HFFc6 (cell line): ENCODE results near the gene CSMD2. TPM values are rescaled to one million over a fixed set of nuclear protein-coding genes. Genes with fewer than 3 reads are reported as not detected.

Source experiments
- DNase-seq: peaks from one replicate; pipeline ENCODE4 v3.0.0-alpha.2; 2018
- H3K27ac Mint-ChIP-seq: 2 replicates; pipeline ENCODE4 v1.8.0; 2020; ENCODE audit warnings: mild to moderate bottlenecking, mixed read lengths
- H3K27me3 Mint-ChIP-seq: 2 replicates; pipeline ENCODE4 v1.8.0; 2021; ENCODE audit warnings: mild to moderate bottlenecking, moderate library complexity, mixed read lengths; ENCODE audit not compliant: insufficient read depth
- H3K36me3 Mint-ChIP-seq: 2 replicates; pipeline ENCODE4 v1.8.0; 2021; ENCODE audit warnings: low read depth, mixed read lengths
- H3K4me1 Mint-ChIP-seq: 2 replicates; pipeline ENCODE4 v1.8.0; 2020; ENCODE audit warnings: low read depth, mixed read lengths
- H3K4me3 Mint-ChIP-seq: 2 replicates; pipeline ENCODE4 v1.8.0; 2020; ENCODE audit warnings: mild to moderate bottlenecking, moderate library complexity, mixed read lengths
- H3K9me3 Mint-ChIP-seq: 2 replicates; pipeline ENCODE4 v1.8.0; 2020; ENCODE audit warnings: mild to moderate bottlenecking, mixed read lengths
- CTCF ChIP-seq: fragments of 200-600 bp; sonication (generic); IDR thresholded peaks from 2 replicates; pipeline ENCODE4 v1.5.0; 2021; ENCODE audit warnings: antibody characterized with exemption, mild to moderate bottlenecking
- total RNA-seq, 6 experiments: library from RNA; stranded (reverse); fragmentation: NEBNext Ultra II Directional; extraction: Animal tissue kit (Norgen Biotek cat#: 25700); gene quantifications; 2 replicates in 1 of 6; 3 replicates in 5 of 6; pipeline ENCODE4 v1.2.3, GENCODE V29; 2021

CSMD2 gene
- total RNA-seq, 6 experiments from 2014 or later: 0.77 to 3.2 (median 1.2) TPM

GRCh38 chr1:33930346-33931110 is 234.5 kb downstream of the CSMD2 start:
- Mint-ChIP-seq H3K4me1 (no peaks in the 10 kb centered on the region), H3K4me3 (no peak overlapping the region), H3K36me3 (no peaks in the 10 kb centered on the region; the same call in 1 of the 2 replicates), H3K27me3 (peaks cover 1% of the 10 kb centered on the region; the same call in 1 of the 2 replicates), H3K9me3 (peaks cover 20% of the 10 kb centered on the region), H3K27ac (no peak overlapping the region)
- no peak for DNase-seq
- TF ChIP-seq CTCF: no peak

- peaks cover 42% of the 10 kb centered on the region for H3K9me3 Mint-ChIP-seq
- no peak for TF ChIP-seq CTCF
- H3K27ac Mint-ChIP-seq: no peak overlapping the region
- no peak overlapping the region for H3K4me3 Mint-ChIP-seq
- no peaks in the 10 kb centered on the region for H3K4me1 Mint-ChIP-seq
- DNase-seq: no peak
- H3K36me3 Mint-ChIP-seq: peaks cover 2% of the 10 kb centered on the region; the same call in 1 of the 2 replicates
- H3K27me3 Mint-ChIP-seq: peaks cover 1% of the 10 kb centered on the region; the same call in 1 of the 2 replicates
Observed at GRCh38 chr1:33928251-33928650, 236.8 kb downstream of the CSMD2 start.

- peaks cover 44% of the 10 kb centered on the region for H3K9me3 Mint-ChIP-seq
- peaks cover 1% of the 10 kb centered on the region; the same call in 1 of the 2 replicates for H3K27me3 Mint-ChIP-seq
- H3K27ac Mint-ChIP-seq: no peak overlapping the region
- no peak overlapping the region for H3K4me3 Mint-ChIP-seq
- H3K4me1 Mint-ChIP-seq: no peaks in the 10 kb centered on the region
- DNase-seq: no peak
- TF ChIP-seq CTCF: no peak
- peaks cover 4% of the 10 kb centered on the region; the same call in 1 of the 2 replicates for H3K36me3 Mint-ChIP-seq
Observed at GRCh38 chr1:33927721-33928120, 237.3 kb downstream of the CSMD2 start.

- Mint-ChIP-seq H3K36me3 (peaks cover 10% of the 10 kb centered on the region), H3K9me3 (peaks cover 51% of the 10 kb centered on the region), H3K4me1 (no peaks in the 10 kb centered on the region), H3K27ac (no peak overlapping the region), H3K4me3 (no peak overlapping the region), H3K27me3 (peaks cover 1% of the 10 kb centered on the region; the same call in 1 of the 2 replicates)
- DNase-seq: no peak
- TF ChIP-seq CTCF: no peak
Observed at GRCh38 chr1:33925586-33925985, 239.4 kb downstream of the CSMD2 start.

GRCh38 chr1:33921281-33921680 is 243.7 kb downstream of the CSMD2 start:
- TF ChIP-seq CTCF: no peak

More at GRCh38 chr1:33921281-33921680, 243.7 kb downstream of the CSMD2 start:
- H3K36me3 Mint-ChIP-seq: peaks cover 10% of the 10 kb centered on the region
- DNase-seq: no peak
- peaks cover 57% of the 10 kb centered on the region for H3K9me3 Mint-ChIP-seq
- H3K27ac Mint-ChIP-seq: no peak overlapping the region
- no peak overlapping the region for H3K4me3 Mint-ChIP-seq
- peaks cover 29% of the 10 kb centered on the region; the same call in 1 of the 2 replicates for H3K4me1 Mint-ChIP-seq
- H3K27me3 Mint-ChIP-seq: no peaks in the 10 kb centered on the region; the same call in 1 of the 2 replicates
